Activated CD8-positive, alpha-beta memory T cell treated with anti-CD3 and anti-CD28 coated beads for 48 hours (primary cell): ENCODE results near the gene CAMKMT.
"Not testable (repeated sequence)": the region's sequence is repeated elsewhere in the genome, so short reads cannot be mapped to it uniquely, and the experiment has no call there.

Experiments
- DNase-seq, 3 experiments: peaks; one replicate each; pipeline ENCODE4 v3.0.0-alpha.2; 2020; ENCODE audit warnings: low read depth in 2 of 3, low spot score in 2 of 3

The CAMKMT gene

GRCh38 chr2:44360749-44361329 lies 908 bp upstream of the CAMKMT start:
- DNase-seq: no peak

GRCh38 chr2:44362207-44363015 lies 664 bp downstream of the CAMKMT start:
- DNase-seq: peak in 2 of 3 experiments; percentile 7 to 32

GRCh38 chr2:44364604-44365003 lies 2.9 kb downstream of the CAMKMT start:
- DNase-seq: no peak

GRCh38 chr2:44367591-44367990 lies 5.8 kb downstream of the CAMKMT start:
- DNase-seq: no peak

- DNase-seq: no peak
Observed at GRCh38 chr2:44369392-44369791, 7.6 kb downstream of the CAMKMT start.

GRCh38 chr2:44371445-44371844 lies 9.7 kb downstream of the CAMKMT start:
- no peak for DNase-seq

- DNase-seq: no peak
Observed at GRCh38 chr2:44372246-44372645, 10.5 kb downstream of the CAMKMT start.

- DNase-seq: no peak
Observed at GRCh38 chr2:44377486-44377885, 15.7 kb downstream of the CAMKMT start.

- DNase-seq: not testable (repeated sequence)
Observed at GRCh38 chr2:44385226-44385625, 23.5 kb downstream of the CAMKMT start.

- DNase-seq: no peak
Observed at GRCh38 chr2:44388877-44389276, 27.1 kb downstream of the CAMKMT start.

GRCh38 chr2:44389895-44390294 lies 28.1 kb downstream of the CAMKMT start:
- DNase-seq: no peak

- peak in 1 of 3 experiments; percentile 18 for DNase-seq
Observed at GRCh38 chr2:44392338-44392943, 30.7 kb downstream of the CAMKMT start.

- no peak for DNase-seq
Observed at GRCh38 chr2:44397447-44398175, 35.9 kb downstream of the CAMKMT start.

GRCh38 chr2:44398243-44398897 lies 36.6 kb downstream of the CAMKMT start:
- no peak for DNase-seq

GRCh38 chr2:44420725-44421124 lies 59.0 kb downstream of the CAMKMT start:
- DNase-seq: no peak

- no peak for DNase-seq
Observed at GRCh38 chr2:44424211-44424610, 62.5 kb downstream of the CAMKMT start.

GRCh38 chr2:44429034-44429433 lies 67.3 kb downstream of the CAMKMT start:
- no peak for DNase-seq

GRCh38 chr2:44430342-44430741 lies 68.6 kb downstream of the CAMKMT start:
- DNase-seq: no peak

GRCh38 chr2:44433895-44434294 lies 72.1 kb downstream of the CAMKMT start:
- no peak for DNase-seq

GRCh38 chr2:44441200-44441599 lies 79.5 kb downstream of the CAMKMT start:
- DNase-seq: no peak

GRCh38 chr2:44442019-44442418 lies 80.3 kb downstream of the CAMKMT start:
- no peak for DNase-seq
